Stimulated activated CD8-positive, alpha-beta memory T cell treated with anti-CD3 and anti-CD28 coated beads, Interleukin-4, amount 100 ng/mL, for 1 hour (primary cell): ENCODE data around the gene TRAM2.

Source experiments
- DNase-seq, 2 donors: peaks; one replicate each; pipeline ENCODE4 v3.0.0-alpha.2; 2020; ENCODE audit warnings: low read depth in 2 of 2, low spot score in 1 of 2

TRAM2 gene

GRCh38 chr6:52532457-52532856, 44.4 kb downstream of the TRAM2 start:
- no peak for DNase-seq

DNA sequence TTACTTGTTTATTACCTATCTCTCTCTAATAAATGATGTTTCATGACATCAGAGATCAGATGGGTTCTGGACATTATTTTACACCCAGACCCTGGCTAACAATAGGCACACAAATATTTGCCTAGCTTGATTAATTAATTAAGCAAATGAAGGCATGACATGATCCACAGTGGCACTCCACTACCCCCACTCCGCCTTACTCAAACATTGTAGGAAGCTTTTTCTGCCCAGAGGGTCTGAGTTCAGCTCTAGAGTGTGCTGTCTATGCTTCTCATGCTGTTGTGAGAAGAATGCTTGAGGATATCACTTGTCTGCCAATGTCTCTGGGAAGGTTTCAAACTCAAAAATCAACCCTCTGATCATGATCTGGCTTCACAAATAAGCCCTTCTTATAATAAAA, 45.0 kb downstream of the TRAM2 start:
- DNase-seq = no peak

- no peak for DNase-seq
These were observed 45.5 kb downstream of the TRAM2 start for GRCh38 chr6:52531396-52531795.

DNA sequence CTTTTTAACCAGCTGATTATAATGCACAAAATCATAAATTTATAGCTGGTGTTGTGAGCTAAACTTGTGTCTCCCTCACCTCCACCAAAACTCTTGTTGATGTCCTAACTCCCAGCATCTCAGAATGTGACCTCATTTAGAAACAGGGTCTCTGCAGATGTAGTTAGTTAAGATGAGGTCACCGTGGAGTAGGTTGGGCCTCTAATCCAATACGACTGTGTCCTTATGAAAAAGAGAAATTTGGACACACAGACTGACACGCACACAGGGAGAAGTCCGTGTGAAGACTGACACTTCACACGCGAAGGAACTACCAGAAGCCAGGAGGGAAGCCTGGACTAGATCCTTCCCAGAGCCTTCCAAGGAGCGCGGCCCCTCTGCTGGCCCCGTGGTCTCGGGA, 46.5 kb downstream of the TRAM2 start:
- no peak for DNase-seq

DNA sequence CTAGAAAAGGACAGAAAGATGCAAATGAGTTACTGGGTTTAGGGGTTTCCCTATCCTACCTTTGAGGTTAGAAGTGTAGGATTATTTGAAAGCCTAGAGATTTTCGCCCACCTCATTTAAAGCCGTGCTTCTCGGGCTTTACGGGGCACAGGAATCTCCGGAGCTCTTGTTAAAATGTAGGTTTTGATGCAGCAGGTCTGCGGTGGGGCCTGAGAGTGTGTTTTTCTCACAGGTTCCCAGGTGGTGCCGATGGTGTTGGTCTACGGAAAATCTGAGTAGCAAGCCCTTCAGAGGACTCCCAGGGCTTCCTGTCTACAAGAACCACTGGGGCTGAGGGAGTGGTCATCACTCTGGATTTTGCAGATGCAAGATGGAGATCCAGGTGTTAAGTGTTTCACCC, 47.5 kb downstream of the TRAM2 start:
- no peak for DNase-seq

DNA sequence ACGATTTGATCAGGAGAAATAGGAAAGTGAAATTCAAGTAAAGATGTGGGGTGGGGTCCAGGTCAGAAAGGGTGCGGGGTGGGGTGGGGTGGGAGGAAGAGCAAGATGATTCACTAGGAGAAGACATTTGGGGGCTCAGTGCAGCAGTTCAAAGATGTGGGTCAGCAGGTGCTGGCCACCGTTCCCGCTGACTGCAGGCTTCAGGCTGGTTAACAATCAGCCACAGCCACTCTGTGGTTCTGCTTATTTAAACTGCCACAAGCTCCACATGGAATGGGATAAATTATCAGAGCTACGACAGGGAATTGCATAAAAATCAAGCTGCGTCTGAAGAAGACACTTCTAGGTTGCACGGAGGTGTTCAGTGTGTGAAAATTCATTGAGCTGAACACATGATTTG, 49.4 kb downstream of the TRAM2 start:
- DNase-seq = no peak

DNA sequence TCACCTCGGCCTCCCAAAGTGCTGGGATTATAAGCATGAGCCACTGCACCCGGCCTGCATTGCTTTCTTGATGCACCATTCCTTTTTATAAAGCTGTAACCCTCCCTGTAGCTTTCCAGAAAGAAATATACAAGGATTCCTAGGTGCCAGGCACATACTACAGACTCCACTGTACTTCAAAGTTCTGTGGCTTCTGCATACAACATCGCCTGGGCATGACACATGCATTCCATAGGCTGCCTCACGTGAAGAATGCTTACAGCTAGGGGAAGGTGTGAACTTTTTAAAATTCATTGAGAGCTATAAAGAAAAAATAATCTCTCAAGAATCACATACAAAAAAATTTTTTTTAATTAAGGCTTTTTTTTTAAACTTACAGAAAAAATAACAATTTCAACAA, 50.2 kb downstream of the TRAM2 start:
- no peak for DNase-seq

- DNase-seq = no peak
These were observed 51.9 kb downstream of the TRAM2 start for GRCh38 chr6:52524918-52525317.

DNA sequence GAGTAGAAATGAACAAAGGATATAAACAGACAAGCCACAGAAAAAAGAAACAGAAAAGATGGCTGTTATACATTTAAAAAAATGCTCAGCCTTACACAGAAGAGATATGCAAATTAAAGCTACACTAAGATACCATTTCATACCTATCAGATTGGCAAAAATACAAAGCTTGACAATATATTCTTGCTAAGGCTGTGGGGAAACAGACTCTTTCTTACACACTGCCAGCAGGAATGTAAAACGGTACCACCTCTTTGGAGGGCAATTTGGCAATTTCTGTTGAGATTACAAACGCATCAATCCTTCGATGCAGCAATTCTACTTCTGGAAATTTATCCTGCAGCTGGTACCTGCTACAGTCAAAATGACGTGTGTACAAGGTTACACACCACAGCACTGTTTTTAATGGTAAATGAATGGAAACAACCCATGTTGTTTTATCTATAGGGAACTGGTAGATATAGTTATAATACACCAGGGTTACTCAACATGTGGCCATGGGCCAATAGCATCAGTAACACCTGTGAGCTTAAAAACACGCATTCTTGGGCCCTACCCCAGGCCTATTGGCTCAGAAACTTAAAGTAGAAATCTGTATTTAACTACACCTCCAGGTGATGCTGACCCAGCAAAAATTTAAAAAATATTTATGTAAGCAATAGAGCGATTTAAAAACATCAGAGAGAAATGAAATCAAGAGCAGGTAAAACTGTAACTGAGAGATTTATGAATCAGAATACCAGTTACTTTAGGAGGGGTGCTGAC, 53.3 kb downstream of the TRAM2 start:
- DNase-seq = no peak

DNA sequence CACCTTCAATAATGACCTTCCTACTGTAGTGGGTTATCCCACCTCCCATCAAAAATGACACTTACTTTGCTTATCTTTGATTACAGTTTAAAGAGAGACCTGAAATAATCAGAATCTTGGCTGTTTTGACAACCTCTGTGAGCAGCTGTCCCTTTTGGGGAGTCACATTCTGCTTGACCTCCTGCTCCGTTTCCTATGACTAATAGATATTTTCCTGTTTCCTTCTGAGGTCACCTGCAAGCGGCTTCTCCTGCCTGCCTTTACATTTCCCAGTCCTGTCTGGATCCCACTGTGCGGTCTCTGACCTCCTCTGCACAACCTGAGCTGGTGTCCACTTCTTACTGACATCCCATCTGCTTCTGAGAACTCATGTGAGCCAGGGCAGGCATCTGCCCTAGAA, 54.2 kb downstream of the TRAM2 start:
- DNase-seq = no peak

- DNase-seq = no peak
These were observed 54.7 kb downstream of the TRAM2 start for GRCh38 chr6:52522151-52522626.

- no peak for DNase-seq
These were observed 57.2 kb downstream of the TRAM2 start for GRCh38 chr6:52519618-52520017.

GRCh38 chr6:52518279-52518945, 58.4 kb downstream of the TRAM2 start:
- no peak for DNase-seq

GRCh38 chr6:52517502-52518278, 59.2 kb downstream of the TRAM2 start:
- DNase-seq = no peak

DNA sequence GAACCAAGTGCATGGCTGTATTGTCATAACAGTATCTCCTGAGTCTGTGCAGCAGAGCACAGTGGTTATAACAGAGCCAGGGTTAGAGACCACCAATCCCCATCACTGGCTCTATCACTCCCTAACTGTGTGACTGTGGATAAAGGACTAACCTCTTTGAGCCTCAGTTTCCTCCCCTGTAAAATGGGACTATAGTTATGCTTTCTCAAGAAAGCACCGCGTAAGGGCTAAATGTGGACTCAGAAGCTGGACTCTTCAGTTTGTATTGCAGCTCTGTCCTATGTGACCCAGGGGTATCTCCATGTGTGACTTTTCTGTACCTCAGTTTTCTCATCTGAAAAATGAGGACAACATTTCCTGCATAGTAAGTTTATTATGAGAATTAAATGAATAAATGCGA, 59.9 kb downstream of the TRAM2 start:
- no peak for DNase-seq

DNA sequence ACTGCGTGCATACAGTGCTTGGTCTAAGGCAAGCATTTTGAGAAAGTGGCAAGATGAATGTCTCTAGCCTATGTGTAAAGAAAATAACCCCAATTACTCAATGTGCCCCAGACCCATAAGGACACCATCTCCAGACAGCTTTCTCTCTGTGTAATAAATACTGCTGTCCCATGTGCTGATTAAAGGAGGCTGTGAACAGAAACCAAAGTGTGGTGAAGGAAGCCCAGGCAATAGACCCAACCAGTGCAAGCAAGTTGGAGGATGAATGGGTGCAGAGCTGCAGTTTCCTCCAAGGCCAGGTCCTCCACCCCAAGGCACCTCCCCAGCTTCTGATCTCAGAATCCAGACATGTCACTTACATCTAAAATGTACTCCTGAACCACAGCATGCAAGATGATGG, 60.6 kb downstream of the TRAM2 start:
- DNase-seq = no peak

DNA sequence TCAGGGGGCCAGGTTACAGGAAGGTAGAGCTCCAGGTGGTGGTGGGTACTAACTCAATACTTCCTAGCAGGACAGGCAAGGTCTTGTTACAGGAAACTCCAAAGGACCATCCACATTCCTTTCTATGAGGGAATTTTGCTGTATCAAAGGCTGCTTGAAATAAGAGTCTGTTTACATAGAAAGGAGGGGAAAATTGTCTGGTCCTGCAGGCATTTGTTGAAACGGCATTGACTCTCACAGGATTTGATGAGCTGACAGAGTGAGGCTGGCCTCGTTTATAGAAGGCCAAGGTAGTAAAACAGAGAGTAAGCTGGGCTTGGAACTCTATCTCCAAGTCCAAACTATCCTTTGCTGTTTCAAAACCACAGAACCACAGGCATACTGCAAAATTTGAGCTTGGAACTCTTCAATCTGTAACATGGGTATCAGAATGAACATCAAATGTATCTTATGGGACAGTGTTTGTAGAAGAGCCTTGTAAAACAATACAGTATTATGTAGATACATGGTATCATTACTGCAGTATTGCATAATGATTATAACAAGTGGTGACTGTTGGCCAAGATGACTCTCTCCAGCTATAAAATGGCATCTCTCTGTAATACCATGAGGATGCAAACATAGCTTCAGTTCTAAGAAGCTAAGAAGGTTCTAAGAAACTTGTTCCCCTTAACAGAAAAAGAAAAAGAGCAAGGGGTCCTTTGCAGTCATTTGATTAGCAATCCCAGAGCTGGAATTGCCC, 61.5 kb downstream of the TRAM2 start:
- no peak for DNase-seq

DNA sequence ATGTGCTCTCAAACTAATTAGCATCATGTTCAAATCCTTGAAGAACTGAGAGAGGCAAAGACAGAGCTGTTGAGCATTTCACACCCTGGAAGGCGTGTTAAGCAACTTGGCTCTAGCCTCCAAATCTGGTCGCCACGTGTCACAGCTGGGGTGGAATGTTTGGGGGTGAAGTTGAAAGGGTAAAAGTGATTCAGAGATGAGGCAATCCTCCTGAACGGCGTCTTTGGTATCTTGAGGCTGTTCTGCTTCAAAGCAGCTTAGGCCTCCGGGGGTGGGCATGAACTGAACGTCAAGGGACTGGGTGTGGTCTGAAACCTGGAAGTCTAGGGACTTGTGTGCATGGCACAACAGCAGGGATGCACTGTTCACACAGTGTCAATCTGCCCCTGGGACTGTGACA, 62.3 kb downstream of the TRAM2 start:
- DNase-seq = no peak

DNA sequence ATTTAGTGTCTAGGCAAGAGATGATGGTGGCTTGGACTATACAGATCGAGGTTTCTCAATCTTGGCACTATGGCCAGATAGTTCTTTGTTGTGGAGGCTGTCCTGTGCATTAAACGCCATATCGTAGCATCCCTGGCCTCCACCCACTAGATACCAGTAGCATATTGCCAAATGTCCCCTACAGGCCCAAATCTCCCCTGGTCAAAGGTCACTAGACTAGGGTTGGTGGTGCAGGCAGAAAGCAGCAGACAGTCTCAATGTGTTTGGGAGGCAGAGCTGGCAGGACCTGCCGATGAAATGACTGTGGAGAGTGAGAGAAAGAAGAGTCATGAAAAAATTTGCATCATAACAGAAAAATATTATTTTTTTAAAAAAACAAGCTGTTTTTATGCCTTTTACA, 63.0 kb downstream of the TRAM2 start:
- DNase-seq = no peak

- no peak for DNase-seq
These were observed 63.4 kb downstream of the TRAM2 start for GRCh38 chr6:52513464-52513863.

GRCh38 chr6:52512199-52512598, 64.7 kb downstream of the TRAM2 start:
- DNase-seq = no peak
